ENCODE measurements around the gene NPM1. TPM values are rescaled to one million over a fixed set of nuclear protein-coding genes. Genes with fewer than 3 reads are reported as not detected.
A peak's percentile ranks its signal among the peaks of the same experiment; 100 is the strongest.
"Not testable (repeated sequence)": the region's sequence is repeated elsewhere in the genome, so short reads cannot be mapped to it uniquely, and the experiment has no call there.

Gene NPM1
- total RNA-seq, 6 donors from 2014 or later = 289 to 646 (median 517) TPM

DNA sequence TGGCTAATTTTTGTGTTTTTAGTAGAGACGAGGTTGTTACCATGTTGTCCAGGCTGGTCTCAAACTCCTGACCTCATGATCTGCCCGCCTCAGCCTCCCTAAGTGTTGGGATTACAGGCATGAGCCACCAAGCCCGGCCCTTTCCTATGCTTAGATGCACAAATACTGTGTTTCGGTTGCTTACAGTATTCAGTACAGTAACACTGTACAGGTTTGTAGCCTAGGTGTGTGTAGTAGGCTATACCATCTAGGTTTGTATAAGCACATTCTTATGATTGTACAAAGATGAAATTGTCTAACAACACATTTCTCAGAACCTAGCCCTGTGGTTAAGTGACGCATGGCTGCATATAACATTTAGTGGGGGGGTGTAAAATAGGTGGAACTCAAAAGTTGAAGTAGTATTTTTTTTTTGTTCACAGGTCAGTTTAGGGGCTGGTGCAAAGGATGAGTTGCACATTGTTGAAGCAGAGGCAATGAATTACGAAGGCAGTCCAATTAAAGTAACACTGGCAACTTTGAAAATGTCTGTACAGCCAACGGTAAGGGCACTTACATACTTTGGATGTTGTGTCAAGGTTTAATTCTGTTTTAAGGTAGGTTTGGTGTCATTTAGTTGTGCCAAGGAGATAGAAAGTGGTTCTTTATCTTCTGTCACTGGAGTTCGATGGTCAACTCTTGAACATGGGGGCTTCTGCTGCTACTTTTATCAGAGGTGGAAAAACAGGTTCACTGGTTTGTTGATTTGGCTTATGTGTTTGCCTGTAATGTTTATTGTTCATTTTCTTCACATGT, 3.4 kb downstream of the NPM1 start:
- H3K36me3 ChIP-seq = peaks cover 13 to 53% (median 39%) of the 10 kb centered on the region in 4 donors
- WGBS, 2 donors = 71 to 73% methylated on average over 8 of the region's 8 CpGs
- peaks cover 20 to 47% (median 30%) of the 10 kb centered on the region in 4 donors for H3K4me1 ChIP-seq
- H3K4me3 ChIP-seq = peak overlapping the region in 1 of 4 donors; percentile 96
- no peaks in the 10 kb centered on the region for H3K27me3 ChIP-seq
- ATAC-seq (ENCODE audit: low FRiP score in 2 of 2) = no peak
- H3K9me3 ChIP-seq = no peaks in the 10 kb centered on the region
- TF ChIP-seq POLR2A (IDR thresholded peaks at IDR 0.05) (no peak), EP300 (IDR thresholded peaks at IDR 0.05) (no peak), POLR2AphosphoS5 (IDR thresholded peaks at IDR 0.05) (no peak)
- TF ChIP-seq, protein P1, sequence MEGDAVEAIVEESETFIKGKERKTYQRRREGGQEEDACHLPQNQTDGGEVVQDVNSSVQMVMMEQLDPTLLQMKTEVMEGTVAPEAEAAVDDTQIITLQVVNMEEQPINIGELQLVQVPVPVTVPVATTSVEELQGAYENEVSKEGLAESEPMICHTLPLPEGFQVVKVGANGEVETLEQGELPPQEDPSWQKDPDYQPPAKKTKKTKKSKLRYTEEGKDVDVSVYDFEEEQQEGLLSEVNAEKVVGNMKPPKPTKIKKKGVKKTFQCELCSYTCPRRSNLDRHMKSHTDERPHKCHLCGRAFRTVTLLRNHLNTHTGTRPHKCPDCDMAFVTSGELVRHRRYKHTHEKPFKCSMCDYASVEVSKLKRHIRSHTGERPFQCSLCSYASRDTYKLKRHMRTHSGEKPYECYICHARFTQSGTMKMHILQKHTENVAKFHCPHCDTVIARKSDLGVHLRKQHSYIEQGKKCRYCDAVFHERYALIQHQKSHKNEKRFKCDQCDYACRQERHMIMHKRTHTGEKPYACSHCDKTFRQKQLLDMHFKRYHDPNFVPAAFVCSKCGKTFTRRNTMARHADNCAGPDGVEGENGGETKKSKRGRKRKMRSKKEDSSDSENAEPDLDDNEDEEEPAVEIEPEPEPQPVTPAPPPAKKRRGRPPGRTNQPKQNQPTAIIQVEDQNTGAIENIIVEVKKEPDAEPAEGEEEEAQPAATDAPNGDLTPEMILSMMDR (IDR thresholded peaks at IDR 0.05) = no peak
- H3K27ac ChIP-seq = no peak overlapping the region
- DNase-seq = no peak

DNA sequence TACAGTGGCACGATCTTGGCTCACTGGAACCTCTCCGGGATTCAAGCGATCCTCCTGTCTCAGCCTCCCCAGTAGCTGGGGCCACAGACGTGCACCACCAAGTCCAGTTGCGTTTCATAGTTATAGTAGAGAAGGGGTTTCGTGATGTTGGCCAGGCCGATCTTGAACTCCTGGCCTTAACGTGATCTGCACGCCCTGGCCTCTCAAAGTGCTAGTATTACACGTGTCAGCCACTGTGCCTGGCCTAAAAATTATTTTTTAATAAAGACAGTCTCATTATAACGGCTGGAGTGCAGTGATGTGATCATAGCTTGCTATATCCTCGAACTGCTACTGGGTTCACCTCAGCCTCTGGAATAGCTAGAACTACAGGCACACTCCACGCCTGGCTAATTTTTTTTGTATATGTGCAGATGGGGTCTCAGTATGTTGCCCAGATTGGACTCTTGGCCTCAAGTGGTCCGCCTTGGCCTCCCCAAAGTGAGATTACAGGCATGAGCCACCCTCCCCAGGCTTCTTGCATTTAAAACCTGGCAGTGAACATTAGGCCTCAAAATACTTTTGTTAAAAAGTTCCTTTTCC, 4.4 kb downstream of the NPM1 start:
- H3K36me3 ChIP-seq = peaks cover 22 to 63% (median 46%) of the 10 kb centered on the region in 4 donors
- 88% methylated on average over 14 of the region's 14 CpGs for WGBS, 2 donors
- no peaks in the 10 kb centered on the region for H3K9me3 ChIP-seq
- DNase-seq = no peak
- H3K27me3 ChIP-seq = no peaks in the 10 kb centered on the region
- H3K4me3 ChIP-seq = no peak overlapping the region
- H3K4me1 ChIP-seq = peaks cover 17 to 39% (median 27%) of the 10 kb centered on the region in 4 donors
- H3K27ac ChIP-seq = no peak overlapping the region
- TF ChIP-seq, protein P1 (IDR thresholded peaks at IDR 0.05) = no peak
- no peak for TF ChIP-seq POLR2AphosphoS5 (IDR thresholded peaks at IDR 0.05)
- TF ChIP-seq EP300 (IDR thresholded peaks at IDR 0.05) = no peak
- TF ChIP-seq POLR2A (IDR thresholded peaks at IDR 0.05) = no peak
- ATAC-seq (ENCODE audit: low FRiP score in 2 of 2) = no peak

DNA sequence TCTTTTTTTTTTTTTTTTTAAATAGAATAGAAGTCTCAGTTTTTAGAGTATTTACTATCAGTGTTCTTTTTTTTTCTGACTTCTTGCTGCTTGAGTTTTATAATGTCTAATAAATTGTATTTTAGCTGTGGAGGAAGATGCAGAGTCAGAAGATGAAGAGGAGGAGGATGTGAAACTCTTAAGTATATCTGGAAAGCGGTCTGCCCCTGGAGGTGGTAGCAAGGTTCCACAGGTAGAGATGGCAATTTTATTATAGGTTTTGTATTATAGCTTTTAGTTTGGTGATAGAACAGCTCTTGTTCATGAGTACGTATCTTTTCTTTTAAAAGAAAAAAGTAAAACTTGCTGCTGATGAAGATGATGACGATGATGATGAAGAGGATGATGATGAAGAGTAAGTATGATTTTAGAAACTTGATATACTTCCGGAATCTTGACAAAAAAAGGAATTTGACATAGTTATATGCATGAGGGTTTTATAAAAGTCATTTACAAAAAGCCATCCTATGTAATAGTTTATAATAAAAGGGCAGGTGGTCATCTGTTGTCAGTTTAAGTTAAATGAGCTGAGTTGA, 5.0 kb downstream of the NPM1 start:
- 87 to 88% methylated on average over 4 of the region's 4 CpGs for WGBS, 2 donors
- ATAC-seq (ENCODE audit: low FRiP score in 2 of 2) (no peak), DNase-seq (no peak)
- Histone ChIP-seq H3K4me1 (peaks cover 17 to 40% (median 27%) of the 10 kb centered on the region in 4 donors), H3K27ac (no peak overlapping the region), H3K27me3 (no peaks in the 10 kb centered on the region), H3K4me3 (no peak overlapping the region), H3K36me3 (peaks cover 22 to 69% (median 47%) of the 10 kb centered on the region in 4 donors), H3K9me3 (no peaks in the 10 kb centered on the region)
- TF ChIP-seq, protein P1 (IDR thresholded peaks at IDR 0.05) = no peak
- no peak for TF ChIP-seq POLR2AphosphoS5 (IDR thresholded peaks at IDR 0.05)

DNA sequence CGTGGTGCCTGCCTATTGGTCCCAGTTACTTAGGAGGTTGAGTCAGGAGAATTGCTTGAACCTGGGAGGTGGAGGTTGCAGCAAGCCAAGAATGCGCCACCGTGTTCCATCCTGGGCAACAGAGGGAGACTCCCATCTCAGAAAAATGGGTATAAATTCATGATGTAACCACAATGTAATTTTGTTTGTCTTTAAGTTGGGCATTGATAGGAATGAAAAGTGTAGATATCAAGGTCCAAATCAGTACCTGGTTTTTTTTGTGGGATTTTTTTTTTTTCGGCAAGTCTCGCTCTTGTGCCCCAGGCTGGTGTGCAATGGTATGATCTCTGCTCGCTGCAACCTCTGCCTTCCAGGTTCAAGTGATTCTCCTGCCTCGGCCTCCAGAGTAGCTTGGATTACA, 7.4 kb downstream of the NPM1 start:
- 94 to 96% methylated on average over 7 of the region's 7 CpGs for WGBS, 2 donors
- Histone ChIP-seq H3K4me1 (peaks cover 12 to 34% (median 18%) of the 10 kb centered on the region in 4 donors), H3K27ac (no peak overlapping the region), H3K4me3 (no peak overlapping the region), H3K27me3 (no peaks in the 10 kb centered on the region), H3K9me3 (no peaks in the 10 kb centered on the region), H3K36me3 (peaks cover 27 to 88% (median 55%) of the 10 kb centered on the region in 4 donors)
- no peak for ATAC-seq (ENCODE audit: low FRiP score in 2 of 2)
- no peak for DNase-seq
- no peak for TF ChIP-seq POLR2AphosphoS5 (IDR thresholded peaks at IDR 0.05)

DNA sequence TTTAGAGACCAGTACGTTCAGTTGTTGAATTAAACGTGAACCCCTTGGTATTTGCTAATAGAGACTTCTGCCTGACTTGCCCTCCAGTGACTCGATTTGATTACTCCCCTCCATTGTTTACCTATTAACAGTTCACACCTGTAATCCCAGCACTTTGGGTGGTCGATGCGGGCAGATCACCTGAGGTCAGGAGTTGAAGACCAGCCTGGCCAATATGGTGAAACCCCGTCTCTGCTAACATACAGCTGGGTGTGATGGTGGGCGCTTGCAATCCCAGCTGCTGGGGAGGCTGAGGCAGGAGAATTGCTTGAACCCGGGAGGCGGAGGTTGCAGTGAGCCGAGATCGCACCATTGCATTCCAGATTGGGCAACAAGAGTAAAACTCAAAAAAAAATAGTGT, 8.9 kb downstream of the NPM1 start:
- not testable (repeated sequence) for DNase-seq; H3K4me3 ChIP-seq; H3K27me3 ChIP-seq; ATAC-seq (ENCODE audit: low FRiP score in 2 of 2); H3K9me3 ChIP-seq; H3K27ac ChIP-seq
- peaks cover 40 to 95% (median 65%) of the 10 kb centered on the region in 4 donors for H3K36me3 ChIP-seq
- 85% methylated on average over 11 of the region's 11 CpGs for WGBS, 2 donors
- peaks cover under 1 to 18% (median 8%) of the 10 kb centered on the region in 4 donors for H3K4me1 ChIP-seq
